Iris pigment epithelial cell (primary cell): ENCODE measurements around the gene STIP1.

Experiments
- DNase-seq: peaks from one replicate; pipeline ENCODE4 v3.0.0-alpha.2; 2011; ENCODE audit warnings: low read depth

The STIP1 gene

DNA sequence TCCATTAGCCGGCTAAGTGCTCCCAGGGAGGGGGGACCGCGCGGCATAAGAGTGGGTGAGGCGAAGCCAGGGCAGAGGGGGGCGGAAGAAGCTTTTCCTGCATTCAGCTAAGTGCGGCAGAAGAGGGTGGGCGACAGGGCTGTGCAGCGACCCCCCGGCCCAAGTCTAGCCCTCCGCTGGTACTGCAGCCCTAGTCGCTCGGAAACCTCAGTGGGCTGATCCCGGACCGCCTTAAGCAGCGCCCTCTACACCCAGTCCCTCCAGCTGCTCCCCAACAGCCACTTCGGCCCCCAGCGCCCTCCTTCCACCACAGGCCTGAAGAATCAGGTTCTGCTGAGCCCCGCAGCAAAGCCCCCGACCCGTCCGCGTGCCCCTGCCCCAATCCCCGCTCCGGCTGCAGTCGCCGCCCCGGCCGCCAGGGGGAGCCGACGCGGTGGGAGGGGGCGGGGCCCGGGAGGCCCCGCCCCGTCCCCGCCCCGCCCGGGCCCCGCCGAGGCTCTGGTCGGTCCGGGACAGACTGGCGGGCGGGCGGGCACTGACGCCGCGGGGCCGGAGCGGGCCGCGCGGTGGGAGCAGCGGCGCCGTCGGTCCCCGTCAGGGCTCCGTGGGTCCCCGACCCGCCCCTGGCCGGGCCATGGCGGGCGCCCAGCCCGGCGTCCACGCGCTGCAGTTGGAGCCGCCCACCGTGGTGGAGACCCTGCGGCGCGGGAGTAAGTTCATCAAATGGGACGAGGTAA is 65.2 kb downstream of the STIP1 start, which contains the start of gene PLCB3:
TSS of gene PLCB3 (plus strand) at position 515 of the 737 bp plus-strand sequence. CDS start at position 635, 120 bp downstream.
- DNase-seq, result peak; percentile 29

- no peak for DNase-seq
Observed at GRCh38 chr11:64251753-64252002, 65.7 kb downstream of the STIP1 start.

DNA sequence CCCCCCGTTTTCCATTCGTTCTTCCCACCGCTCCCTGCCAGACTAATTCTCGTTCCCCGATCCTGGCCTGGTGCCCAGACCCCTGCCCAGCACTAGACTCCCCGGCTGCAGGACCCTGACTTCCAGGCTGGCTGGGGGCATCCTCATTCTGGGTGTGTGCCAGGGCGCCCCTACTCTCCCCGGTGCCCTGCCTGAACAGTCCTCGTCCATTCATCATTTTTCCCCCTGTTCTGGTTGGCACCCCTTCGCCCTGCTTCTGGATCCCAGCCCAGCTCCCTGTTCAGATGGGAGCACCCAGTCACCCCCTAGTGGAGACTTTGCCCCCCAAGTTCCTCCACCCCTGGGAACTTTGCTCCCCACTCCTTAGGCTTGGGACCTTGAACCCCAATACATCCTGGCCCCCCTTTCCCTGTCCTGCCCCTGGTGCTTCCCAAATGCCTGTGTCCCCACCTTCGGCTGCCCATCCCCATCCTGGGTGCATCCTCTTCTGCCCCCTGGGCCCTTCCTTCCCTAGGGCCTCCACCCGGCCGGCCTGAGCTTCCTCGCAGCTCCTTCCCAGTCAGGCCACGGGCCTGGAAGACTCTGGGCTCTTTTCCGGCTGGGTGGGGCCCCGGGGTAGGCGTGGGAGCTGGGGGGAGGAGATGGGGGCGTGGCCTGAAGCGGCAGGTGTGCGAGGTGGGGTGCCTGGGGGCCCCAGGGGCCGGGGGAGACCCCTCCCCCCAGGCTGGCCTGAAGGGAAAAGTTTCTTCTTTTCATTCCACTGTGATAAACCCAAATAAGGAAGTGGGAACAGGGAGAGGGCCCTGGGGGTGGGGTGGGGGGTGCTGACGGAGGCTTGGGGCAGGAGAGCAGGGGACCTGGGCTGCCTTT is 66.3 kb downstream of the STIP1 start:
- peak; percentile 29 for DNase-seq

GRCh38 chr11:64253043-64253442 is 67.1 kb downstream of the STIP1 start:
- DNase-seq, result no peak

DNA sequence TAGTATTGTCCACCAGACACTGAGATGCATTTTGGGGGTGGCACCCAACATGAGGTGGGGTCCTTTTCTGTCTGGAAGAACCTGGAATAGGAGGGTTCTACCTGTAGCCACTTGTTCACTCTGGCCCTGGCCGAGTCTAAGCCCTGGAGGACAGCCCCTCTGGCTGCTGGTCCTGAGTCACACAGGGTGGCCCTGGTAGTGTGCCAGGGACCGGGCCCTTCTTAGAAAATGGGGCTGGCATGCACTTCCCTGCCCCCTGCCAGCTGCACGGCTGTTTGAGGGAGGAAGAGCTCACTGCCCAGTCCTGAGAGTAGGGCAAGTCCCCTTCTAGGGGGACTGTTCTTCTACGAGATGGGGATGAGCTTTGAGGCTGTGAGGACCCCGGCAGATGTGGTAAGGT is 67.5 kb downstream of the STIP1 start:
- no peak for DNase-seq
